ENCODE measurements around the gene SMARCD3. TPM values are rescaled to one million over a fixed set of nuclear protein-coding genes. Genes with fewer than 3 reads are reported as not detected.

The SMARCD3 gene
- total and polyA plus RNA-seq, 2 experiments from 2014 or later = 3.3 to 4.0 TPM

GRCh38 chr7:151211155-151211772 is 37.2 kb downstream of the SMARCD3 start:
- DNase-seq (ENCODE audit: low spot score) (no peak), ATAC-seq (peak; percentile 51)
- H3K9me3 Mint-ChIP-seq = no peaks in the 10 kb centered on the region
- H3K27me3 ChIP-seq (ENCODE audit: insufficient read depth) = no peaks in the 10 kb centered on the region
- H3K4me1 ChIP-seq (ENCODE audit: insufficient read depth) = peaks cover 7% of the 10 kb centered on the region
- H4K20me1 ChIP-seq (replicated peaks; ENCODE audit: insufficient read depth) = no peaks in the 10 kb centered on the region; the same call in 1 of the 2 replicates
- peaks cover 15% of the 10 kb centered on the region for H3K4me1 Mint-ChIP-seq
- no peaks in the 10 kb centered on the region for H3F3A ChIP-seq (replicated peaks; ENCODE audit: low read depth)
- H3K4me2 ChIP-seq = no peak overlapping the region; the same call in 1 of the 2 replicates
- H3K36me3 ChIP-seq (ENCODE audit: insufficient read depth) = peaks cover 15% of the 10 kb centered on the region
- H3K9me2 ChIP-seq (ENCODE audit: insufficient read depth) = no peaks in the 10 kb centered on the region
- no peak overlapping the region for H2AFZ ChIP-seq
- H3K36me3 Mint-ChIP-seq (ENCODE audit: low read depth) = peaks cover 41% of the 10 kb centered on the region
- H3K4me3 Mint-ChIP-seq = no peak overlapping the region
- H3K79me2 ChIP-seq (replicated peaks; ENCODE audit: insufficient read depth) = no peaks in the 10 kb centered on the region
- no peak overlapping the region for H3K4me3 ChIP-seq
- no peak for TF ChIP-seq EZH2phosphoT487 (IDR thresholded peaks at IDR 0.05; ENCODE audit: unreplicated experiment)
- TF ChIP-seq, protein P1, sequence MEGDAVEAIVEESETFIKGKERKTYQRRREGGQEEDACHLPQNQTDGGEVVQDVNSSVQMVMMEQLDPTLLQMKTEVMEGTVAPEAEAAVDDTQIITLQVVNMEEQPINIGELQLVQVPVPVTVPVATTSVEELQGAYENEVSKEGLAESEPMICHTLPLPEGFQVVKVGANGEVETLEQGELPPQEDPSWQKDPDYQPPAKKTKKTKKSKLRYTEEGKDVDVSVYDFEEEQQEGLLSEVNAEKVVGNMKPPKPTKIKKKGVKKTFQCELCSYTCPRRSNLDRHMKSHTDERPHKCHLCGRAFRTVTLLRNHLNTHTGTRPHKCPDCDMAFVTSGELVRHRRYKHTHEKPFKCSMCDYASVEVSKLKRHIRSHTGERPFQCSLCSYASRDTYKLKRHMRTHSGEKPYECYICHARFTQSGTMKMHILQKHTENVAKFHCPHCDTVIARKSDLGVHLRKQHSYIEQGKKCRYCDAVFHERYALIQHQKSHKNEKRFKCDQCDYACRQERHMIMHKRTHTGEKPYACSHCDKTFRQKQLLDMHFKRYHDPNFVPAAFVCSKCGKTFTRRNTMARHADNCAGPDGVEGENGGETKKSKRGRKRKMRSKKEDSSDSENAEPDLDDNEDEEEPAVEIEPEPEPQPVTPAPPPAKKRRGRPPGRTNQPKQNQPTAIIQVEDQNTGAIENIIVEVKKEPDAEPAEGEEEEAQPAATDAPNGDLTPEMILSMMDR (conservative IDR thresholded peaks at IDR 0.05; ENCODE audit: low read depth in 2 of 2) = peak; percentile 21 to 27; a peak in 3 of 4 replicates
- no peak for TF ChIP-seq CREB1 (CRISPR knock-in tag; IDR thresholded peaks at IDR 0.05; ENCODE audit: low read depth)
- TF ChIP-seq JUNB (IDR thresholded peaks at IDR 0.05; ENCODE audit: unreplicated experiment) = no peak
- TF ChIP-seq ZNF462 (CRISPR knock-in tag; IDR thresholded peaks at IDR 0.05) = no peak
- no peak for TF ChIP-seq EZH2 (IDR thresholded peaks at IDR 0.05; ENCODE audit: low read depth, unreplicated experiment)
- no peak overlapping the region for H3K27ac ChIP-seq (ENCODE audit: low read depth)
- H3K27me3 Mint-ChIP-seq (ENCODE audit: insufficient read depth, low read depth, poor library complexity) = peaks cover 20% of the 10 kb centered on the region
- no peak overlapping the region for H3K27ac Mint-ChIP-seq

All from GM23338 (cell line).